Measurements from ENCODE around the gene MFSD6L.

The MFSD6L gene

DNA sequence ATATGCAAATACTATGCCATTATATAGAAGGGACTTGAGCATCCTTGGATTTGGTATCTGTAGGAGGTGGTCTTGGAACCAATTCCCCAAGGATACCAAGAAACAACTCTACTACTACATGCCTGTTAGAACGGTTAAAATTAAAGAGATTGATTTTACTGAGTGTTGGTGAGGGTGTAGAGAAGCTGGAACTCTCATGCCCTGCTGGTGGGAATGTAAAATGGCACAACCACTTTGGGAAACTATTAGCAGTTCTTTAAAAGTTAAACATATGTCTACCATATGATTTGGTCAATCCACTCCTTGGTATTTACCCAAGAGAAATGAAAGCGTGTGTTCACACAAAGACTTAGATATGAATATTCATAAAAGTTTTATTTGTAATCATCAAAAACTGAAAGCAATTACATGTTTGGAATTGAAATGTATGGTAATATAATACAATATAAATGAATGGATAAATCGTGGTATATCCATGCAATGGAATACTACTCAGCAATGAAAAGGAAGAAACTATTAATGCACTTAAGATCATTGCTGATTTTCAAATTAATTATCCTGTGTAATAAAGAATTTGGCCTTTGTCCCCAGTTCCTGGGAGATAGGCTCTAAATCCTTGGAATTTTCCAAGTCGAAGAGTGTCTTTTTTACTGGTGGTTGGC, 7.8 kb downstream of the MFSD6L start:
- no peak for DNase-seq

DNA sequence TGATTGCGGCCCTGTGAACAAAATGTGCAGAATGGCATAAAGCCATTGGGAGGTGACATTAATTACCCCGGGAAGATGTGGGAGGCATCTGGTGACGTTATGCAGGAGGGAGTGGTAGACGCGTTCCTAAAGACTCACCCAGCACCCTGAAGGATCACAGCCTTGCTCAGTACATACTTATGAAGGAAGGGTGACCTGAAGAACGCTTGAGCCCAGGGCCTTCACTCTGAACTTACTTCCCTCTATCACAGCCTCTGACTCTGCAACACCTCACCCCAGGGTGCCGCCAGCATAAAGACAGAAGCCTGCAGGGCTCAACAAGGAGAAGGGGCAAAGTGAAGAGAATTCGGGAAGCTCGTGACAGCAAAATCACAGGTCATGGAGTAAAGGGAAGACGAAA, 9.4 kb downstream of the MFSD6L start:
- no peak for DNase-seq

DNA sequence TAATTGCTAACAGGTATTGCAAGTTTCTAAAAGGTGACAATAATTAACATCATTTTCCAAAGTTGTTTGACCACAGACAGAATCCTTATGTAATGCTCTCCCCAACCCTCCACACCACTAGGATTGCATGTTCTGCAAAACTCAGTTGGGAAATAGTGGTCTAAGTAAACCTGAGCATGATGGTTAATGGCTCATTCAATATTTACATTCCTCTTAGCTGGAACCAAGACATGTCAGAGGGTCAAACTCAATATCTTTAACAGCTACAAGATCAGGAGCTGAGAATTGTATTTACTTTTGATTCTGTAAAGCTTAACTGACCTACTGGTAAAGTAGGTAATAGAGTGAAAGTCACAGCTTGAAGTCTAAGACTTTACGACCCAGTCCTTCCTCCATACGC, 10.2 kb downstream of the MFSD6L start:
- DNase-seq: no peak

DNA sequence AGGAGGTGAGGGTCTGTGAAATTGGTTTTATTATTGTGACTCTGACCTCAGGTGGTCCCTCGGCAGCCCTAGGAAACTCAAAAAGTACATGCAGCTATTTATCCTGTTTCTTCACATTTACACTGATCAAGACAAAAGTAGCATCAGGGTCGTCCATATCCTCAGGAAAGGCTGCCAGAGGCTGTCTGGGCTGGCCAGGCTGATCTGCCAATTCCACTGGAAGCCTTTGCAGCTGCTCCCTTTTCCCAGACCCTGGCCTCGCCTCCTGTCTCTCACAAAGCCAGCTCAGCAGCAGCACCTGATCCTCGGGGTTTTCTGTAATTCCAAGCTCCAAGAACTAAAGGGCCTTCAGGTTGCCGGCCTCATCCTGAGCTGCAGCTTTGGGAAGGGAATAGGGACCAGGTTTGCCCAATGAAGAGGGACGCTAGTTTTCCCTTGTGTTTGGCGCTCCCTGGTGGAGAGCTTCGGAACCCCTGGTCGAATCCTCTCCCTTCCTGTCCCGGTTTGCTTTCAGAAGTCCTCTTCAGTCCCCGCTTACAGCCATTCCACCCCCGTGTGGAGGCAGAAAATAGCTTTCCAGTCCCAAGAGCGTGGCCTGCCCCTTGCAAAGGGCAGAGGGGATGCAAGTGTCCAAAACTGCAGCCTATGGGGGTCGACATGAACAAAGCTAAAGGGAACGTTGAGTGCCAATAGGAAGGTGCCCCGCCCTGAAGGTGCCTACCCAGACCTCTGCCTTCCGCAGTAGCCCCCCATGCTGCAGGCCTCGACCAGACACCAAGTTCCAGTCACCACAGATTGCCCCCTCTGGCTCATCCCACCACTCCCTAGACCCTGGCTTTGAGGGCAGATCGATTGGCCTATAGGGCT, 13.4 kb downstream of the MFSD6L start:
- DNase-seq: peak; percentile 2

DNA sequence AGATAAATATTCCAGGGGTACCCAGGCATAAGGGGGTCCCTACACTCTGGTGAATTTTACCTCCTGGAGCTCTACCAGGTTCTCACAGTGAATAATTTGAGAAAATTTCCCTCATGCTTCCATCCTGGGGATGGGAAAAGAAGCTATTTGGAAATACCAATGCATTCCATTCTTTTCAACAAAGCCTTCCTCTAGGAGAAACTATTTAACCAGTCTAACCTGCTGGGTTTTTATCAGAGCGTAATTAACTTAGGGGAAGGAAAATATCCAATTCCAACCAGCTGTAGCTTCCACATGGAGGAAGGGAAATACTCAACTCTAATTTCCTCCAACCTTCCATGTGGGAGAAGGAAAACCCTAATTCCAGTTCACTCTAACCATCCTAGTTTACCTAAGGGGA, 17.0 kb downstream of the MFSD6L start:
- DNase-seq: no peak

DNA sequence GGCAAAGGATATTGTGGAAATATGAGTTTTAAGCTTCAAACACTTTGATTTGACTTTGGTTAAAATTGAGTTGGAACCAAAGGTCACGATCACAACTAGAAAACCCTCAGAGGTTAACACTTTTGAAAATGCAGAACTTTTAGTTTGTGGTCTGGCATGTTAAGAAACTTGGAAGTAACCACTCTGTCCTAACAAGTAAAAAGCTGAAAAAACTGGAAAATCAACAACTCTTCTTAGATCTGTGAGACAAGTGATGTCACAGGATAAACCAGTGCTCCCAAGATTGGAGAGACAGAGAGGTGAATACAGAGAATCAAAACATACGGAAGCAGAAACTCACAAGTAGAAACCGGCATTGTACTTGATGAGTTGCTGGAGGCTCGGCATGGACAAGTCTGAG, 17.4 kb downstream of the MFSD6L start:
- no peak for DNase-seq

DNA sequence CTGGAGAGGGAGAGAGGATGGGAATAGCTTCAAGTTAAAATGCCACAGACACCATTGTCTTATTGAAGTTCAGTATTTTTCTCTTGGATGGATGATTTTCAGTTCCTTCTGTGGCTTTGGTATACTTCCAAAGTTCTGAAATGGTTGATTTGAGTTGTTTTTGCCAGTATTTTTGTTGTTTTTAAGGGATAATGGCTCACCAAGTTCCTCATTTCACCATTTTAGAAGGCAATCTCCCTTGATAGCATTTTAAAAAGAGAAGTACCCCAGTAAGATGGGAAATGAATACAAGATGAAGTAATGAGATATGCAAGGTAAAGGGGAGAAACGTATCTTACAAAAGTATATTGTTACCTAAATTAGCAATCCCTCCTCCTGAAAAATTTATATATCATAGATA, 22.3 kb downstream of the MFSD6L start:
- no peak for DNase-seq

DNA sequence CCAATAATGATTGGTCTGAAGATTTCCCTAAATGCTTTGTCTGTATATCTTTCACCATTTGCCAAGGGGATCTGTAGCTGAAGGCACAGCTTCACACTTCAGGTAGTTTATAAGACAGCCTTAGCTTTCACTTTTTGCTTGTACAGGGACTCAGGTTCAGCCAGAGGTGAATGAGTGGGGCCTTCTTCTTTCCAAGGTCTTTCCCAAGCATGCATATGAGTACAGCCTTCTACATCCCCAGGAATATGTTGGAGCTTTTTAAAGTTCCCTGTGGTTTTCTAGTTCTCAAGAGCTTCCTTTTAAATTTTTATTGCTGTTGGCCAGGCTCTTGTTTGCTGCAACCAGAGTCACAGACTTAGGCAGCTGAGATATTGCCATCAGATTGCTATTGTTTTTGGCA, 22.9 kb downstream of the MFSD6L start:
- DNase-seq: no peak

DNA sequence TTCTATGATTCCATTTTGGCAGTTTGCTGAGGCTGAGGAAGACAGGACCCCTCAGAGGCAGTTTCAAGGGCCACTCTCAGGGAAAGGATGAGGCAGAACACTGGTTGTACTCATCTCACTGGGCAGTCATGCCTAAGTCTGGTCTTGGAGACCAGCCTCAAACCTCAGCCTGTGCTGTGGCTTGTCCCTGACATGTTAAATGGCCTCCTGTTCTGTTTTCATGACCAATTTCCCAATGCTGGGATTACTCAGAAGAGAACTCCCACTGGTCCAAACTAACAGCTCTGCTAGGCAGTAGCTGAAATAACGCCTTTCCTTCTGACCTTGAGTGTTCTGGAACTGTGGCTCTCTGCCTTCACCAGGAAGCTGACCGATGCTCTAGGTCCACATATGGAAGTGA, 32.4 kb downstream of the MFSD6L start:
- no peak for DNase-seq

DNA sequence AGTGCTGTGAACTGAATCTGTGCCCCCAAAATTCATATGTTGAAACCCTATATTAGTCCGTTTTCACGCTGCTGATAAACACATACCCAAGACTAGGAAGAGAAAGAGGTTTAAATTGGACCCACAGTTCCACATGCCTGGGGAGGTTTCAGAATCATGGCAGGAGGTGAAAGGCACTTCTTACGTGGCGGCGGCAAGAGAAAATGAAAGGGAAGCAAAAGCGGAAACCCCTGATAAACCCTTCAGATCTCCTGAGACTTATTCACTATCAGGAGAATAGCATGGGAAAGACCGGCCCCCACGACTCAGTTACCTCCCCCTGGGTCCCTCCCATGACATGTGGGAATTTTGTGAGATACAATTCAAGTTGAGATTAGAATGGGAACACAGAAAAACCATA, 37.2 kb downstream of the MFSD6L start:
- DNase-seq: no peak

DNA sequence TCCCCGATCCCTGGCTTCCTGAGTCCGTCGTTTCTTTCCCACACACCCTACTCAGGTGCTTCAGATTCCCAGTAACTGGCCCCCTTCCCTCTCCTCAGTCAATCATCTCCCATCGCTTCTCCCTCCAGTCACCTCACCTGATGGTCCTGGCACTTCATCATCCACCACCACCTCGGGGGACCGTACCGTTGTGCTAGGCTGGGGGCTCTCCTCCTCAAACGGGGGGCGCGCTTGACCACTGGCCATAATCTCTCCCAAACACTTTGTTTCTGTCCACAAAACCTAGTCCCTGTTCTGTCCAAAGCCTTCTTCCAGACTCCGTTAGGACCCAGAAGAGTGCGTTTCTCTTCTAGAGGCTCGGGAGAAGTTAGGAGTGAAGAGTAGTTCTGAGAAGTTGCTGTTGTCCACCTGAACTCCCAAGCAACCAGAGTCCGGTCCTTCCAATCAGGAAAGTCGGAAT, 41.0 kb downstream of the MFSD6L start, which contains the start of gene SPDYE4:
SPDYE4 (minus strand) TSS at position 410 of the 460 bp plus-strand sequence; CDS start at position 246, 164 bp downstream.
- DNase-seq: no peak

DNA sequence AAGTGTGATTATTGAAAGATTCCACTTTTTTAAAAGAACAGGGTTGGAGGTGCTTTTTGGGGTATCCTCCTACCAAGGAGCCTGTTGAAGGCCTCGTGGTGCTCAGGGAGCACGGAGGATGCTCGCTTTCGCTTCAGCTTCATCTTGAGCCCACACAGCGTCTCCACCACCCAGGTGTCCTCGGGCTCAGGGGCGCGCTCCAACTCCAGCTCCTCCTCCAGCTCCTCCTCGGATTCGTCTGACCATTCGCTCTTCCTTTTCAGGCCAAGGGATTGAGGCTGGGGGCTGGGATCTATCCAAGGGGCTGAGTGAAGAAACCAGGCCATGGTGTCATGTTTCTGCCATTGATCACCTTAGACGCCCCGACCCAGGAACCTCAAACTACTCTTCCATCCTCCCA, 42.0 kb downstream of the MFSD6L start:
- no peak for DNase-seq

DNA sequence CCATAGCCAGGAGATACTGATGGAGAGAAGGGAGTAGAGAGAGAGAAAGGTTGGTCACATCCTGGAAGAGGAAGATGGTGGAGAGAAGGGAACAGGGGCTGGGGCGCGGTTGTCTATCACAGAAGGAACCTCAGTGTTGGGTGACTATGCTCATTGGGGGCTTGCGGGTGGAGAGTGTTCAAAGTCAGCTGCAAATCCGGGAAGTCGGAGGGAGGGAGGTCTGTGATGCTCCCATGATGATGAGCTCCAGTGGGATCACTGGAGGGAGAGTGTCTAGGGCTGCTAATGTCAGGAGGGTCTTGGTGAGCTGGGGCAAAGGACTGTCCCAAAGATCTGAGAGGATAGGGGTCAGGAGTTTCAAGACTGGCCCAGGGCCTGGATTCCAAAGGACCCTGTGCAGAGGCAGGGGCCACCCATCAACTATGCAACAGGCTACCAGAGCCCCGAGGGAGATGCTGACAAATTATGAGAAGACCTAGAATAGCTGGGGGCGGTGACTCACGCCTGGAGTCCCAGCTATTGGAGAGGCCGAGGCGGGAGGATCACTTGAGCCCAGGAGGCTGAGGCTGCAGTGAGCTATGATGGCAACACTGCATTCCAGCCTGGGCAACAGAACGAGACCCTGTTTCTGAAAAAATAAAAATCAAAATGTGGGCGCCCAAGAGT, 43.4 kb downstream of the MFSD6L start:
- no peak for DNase-seq

DNA sequence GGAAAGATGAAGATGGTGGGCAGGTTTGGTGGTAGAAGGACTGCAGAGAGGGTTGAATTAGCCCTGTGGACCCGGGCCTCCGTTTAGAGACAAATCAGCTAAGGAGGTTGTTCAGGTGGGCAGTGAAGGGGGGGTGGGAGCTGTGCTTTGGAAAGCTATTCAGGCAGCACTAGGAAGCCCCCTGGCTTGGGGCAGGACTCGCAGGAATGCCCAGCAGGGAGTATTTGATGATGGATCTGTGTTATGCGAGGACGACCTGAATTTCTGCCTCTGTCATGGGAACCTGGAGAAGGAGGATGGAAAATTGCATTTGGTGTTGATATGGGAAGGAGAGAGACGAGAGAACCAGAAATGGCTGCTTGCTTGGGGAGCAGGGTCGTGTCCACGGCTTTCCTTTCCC, 44.3 kb downstream of the MFSD6L start:
- DNase-seq: no peak

DNA sequence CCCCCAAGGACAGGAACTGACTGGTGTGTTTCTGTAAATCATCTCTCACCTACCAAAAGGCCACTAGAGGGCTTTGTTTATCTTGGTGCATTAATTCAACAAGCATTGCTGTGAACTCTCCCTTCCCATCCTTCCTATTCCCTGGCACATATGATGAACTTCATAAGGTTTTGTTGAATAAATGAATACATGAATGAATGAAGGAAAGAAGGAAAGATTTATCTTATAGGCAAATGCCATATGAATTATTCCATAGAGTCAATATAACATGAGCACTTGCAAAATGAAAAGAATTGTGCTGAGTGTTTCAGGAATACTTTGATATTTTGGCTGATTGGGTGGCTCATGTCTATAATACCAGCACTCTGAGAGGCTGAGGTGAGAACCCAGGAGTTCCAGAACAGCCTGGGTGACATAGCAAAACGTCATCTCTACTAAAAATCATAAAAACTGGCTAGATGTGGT, 45.2 kb downstream of the MFSD6L start:
- no peak for DNase-seq

DNA sequence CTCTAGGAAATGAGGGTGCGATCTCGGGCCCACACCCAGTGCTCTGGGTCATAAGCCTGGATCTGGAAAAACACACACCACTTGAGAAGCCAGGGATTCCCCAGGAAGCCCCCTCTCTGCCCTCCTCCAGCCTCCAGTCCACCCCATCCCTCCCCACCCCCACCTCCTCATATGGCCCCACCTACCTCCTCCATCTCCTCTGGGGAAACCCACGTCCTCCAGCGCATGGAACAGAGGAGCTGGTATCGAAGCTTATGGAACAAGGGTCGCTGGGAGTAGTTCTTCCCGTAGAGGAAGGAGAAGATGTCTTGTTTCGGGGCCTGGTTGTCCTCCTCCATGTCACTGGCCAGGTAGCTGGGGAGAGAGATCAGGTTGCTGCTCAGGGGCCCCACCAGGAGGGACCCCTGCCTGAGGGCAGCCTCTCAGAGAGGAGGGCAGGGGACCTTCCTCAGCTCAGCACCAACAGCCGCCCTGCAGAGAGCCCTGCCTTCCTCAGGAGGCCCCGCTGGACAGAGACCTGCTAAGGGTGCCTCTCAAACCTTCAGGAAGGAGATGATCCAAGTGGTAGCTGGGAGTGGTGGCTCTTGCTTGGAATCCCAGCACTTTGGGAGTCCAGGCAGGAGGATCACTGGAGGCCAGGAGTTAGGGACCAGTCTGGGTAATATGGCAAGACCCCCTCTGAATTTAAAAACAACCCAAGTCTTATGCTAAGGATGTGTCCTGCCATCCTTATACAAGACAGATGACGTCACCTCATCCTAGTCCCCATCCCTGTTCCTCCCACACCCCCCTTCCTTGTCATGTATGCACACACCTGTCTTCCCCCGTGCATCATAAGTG, 45.8 kb downstream of the MFSD6L start:
- DNase-seq: no peak

DNA sequence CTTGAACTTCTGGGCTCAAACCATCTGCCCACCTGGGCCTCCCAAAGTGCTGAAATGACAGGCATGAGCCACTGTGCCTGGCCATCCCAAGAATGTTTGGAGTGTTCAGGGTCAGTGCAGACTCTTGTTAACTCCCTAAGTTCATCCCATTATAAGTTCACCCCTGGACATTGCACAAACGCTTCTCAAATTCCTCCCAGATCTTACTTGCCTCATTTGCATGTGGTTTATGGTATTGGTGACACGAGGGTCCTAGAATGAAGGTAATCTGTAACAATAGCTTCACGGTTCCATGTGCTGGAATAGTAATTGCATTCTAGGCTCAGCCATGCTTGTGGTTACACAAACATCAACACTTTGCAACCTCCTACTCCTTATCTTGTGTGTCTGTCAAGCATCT, 49.5 kb downstream of the MFSD6L start:
- DNase-seq: no peak

DNA sequence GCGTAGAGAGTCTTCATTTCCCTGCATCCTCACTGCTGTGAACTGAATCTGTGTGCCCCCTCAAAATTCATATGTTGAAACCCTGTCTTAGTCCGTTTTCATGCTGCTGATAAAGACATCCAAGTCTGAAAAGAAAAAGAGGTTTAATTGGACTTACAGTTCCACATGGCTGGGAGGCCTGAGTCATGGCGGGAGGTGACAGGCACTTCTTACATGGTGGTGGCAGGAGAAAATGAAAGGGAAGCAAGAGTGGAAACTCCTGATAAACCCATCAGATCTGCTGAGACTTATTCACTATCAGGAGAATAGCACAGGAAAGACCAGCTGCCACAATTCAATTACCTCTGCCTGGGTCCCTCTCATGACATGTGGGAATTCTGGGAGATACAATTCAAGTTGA, 51.4 kb downstream of the MFSD6L start:
- no peak for DNase-seq
